ENCODE measurements around the gene WASF2.
A peak's percentile ranks its signal among the peaks of the same experiment; 100 is the strongest.
"Not testable (repeated sequence)": the region's sequence is repeated elsewhere in the genome, so short reads cannot be mapped to it uniquely, and the experiment has no call there.

The WASF2 gene

DNA sequence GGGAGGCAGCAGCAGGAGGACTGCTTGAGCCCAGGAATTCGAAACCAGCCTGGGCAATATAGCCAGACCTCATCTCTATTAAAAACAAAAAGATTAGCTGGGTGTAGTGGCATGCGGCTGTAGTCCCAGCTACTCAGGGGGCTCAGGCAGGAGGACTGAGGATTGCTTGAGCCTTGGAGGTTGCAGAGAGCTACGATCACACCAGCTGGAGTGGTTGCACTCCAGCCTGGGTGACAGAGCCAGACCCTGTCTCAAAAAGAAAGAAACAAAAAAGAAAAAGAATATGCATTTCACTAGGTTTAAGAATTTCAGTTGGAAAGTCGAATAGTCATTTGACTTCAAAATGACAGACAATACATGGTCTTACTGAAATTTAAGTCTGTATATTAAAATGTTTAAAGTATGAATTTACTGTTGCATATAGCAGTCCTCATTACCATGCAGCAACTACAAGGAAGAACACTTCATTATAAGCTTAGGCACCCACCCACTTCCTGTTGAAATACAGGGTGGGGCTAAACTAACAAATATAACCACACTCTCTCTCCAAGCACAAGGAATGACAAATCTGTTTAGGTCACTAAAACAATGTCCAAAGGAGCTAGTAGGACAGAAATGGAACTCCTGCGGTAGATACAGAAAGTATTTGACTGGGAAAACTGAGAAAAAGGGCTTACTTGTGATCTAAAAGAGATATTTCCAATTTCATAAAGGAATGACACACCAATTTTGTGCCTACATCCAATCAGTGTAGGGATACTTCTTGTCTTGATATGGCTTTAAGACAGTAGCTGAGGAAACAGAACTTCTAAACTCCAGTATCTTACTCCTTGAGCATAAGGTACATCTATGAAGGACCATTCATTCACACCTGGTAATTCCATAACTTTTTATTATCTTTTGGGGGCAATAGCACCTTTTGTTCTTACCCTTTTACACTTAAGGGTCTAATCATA lies 53.5 kb downstream of the WASF2 start:
- peak; percentile 8 for DNase-seq
- in situ Hi-C loops (cut with HindIII; ENCODE audit: low pct_ligation_motif_present, low pct_unique_long_range_greater_than_20kb, low sequenced_read_pairs): no loop called here

DNA sequence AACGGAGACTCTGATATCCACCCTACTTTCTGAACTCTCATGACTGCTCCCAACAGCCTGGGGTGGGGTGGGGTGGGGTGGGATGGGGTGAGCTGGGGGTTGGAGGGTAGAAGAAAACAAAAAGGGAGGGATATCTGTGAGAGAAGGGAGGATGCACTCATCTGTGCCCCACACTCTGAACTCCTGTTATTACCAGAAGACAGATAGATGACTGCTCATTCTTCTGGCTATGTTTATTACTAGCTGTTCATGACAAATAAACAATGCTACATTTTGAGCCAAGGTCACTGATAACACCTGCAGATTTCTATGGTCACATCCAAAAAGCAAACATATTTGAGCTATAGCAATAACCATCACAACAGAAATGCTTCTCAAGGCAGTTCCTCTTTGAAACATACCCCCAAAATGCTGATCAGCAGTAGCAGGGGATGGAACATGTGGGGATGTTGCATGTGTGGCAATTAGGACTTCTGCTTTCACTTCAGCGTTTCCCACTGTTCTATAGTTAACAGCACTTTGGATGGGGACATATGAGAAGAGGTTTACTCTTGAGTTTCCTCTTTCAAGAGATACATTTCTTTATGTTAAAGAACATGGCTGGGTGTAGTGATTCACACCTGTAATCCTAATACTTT lies 54.3 kb downstream of the WASF2 start:
- in situ Hi-C loops (cut with HindIII; ENCODE audit: low pct_ligation_motif_present, low pct_unique_long_range_greater_than_20kb, low sequenced_read_pairs): no loop called here
- DNase-seq: no peak

GRCh38 chr1:27433706-27434105 lies 56.3 kb downstream of the WASF2 start:
- in situ Hi-C loops (cut with HindIII; ENCODE audit: low pct_ligation_motif_present, low pct_unique_long_range_greater_than_20kb, low sequenced_read_pairs): no loop called here
- DNase-seq: no peak

DNA sequence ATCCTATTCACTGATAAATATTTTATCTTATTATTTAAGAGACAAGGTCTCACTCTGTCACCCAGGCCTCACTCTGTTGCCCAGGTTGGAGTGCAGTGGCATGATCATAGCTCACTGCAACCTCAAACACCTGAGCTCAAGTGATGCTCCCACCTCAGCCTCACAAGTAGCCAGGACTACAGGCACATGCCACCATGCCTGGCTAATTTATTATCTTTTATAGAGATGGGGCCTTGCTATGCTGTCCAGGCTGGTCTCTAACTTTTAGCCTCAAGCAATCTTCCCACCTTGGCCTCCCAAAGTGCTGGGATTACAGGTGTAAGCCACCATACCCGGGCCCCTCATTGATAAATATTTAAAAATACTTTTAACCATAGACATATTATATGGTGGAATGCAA lies 57.2 kb downstream of the WASF2 start:
- in situ Hi-C loops (cut with HindIII; ENCODE audit: low pct_ligation_motif_present, low pct_unique_long_range_greater_than_20kb, low sequenced_read_pairs); DNase-seq: not testable (repeated sequence)

GRCh38 chr1:27431601-27431940 lies 58.4 kb downstream of the WASF2 start:
- in situ Hi-C loops (cut with HindIII; ENCODE audit: low pct_ligation_motif_present, low pct_unique_long_range_greater_than_20kb, low sequenced_read_pairs): no loop called here
- no peak for DNase-seq

DNA sequence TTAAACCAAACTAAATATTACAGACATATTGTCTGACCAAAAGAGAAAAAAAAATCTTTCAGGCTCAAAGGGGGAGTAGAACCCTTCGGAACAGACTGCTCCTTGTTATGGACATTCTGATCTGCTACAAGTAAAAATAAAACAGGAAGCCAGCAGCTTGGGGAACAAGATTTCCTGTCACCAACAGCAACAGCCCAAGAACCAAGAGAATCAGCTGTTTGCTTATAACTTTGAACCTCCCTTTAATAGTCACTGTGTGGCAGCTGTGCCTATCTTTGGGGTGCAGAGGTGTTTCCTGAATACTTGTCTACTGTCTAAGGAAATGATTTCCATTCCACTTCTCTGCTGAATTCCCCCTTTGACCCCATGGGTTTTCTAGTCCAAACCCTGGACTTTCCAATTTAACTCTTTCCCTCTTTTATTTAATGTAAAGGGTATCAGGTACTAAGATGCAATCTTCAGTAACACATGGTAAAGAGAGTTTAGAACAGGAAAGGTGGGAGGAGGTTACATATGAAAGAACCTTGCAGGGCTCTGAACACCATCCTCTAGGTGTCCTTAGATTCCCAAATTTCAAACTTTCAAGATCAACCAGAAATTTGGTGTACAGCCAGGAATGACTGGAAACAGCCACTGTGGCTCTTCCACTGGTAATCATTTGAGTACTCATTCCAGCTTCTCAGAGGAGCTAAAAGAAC lies 58.9 kb downstream of the WASF2 start:
- in situ Hi-C loops (cut with HindIII; ENCODE audit: low pct_ligation_motif_present, low pct_unique_long_range_greater_than_20kb, low sequenced_read_pairs): no loop called here
- DNase-seq: no peak

- in situ Hi-C loops (cut with HindIII; ENCODE audit: low pct_ligation_motif_present, low pct_unique_long_range_greater_than_20kb, low sequenced_read_pairs): no loop called here
- DNase-seq: no peak
Observed at GRCh38 chr1:27429029-27429425, 60.9 kb downstream of the WASF2 start.

DNA sequence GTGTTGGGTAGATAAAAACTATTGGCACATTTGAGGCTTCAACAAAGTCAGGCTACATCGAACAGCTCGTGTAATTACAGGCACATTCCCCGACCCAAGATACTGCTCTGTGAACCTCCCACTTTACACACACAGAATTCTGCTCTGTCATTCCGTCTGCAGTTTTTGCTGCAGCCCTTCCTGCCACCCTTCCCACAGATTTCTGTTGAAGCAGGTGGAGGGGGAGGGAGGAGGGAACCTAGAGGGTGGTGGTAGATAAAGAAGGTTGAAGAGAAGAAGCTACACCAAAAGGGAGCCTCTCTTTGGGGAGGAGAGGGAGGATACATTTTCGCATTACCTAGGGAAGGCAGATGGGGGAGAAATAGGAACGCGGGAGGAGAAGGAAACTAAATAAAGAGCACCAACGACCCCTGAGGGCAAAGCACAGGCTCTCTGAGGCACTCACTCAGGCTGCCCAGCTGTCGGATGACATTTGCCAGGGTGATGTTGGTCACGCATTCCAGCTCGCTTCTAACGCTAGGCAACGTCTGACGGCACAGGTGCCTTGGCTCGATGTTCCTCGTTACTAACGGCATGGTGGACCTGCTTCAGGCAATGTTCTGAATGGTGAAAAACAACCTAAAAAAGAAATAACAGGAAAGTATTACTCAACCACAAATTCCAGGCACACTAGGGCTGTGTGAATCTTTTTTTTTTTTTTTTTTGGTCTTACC lies 61.5 kb downstream of the WASF2 start:
- DNase-seq: no peak
- in situ Hi-C loops (cut with HindIII; ENCODE audit: low pct_ligation_motif_present, low pct_unique_long_range_greater_than_20kb, low sequenced_read_pairs): no loop called here

DNA sequence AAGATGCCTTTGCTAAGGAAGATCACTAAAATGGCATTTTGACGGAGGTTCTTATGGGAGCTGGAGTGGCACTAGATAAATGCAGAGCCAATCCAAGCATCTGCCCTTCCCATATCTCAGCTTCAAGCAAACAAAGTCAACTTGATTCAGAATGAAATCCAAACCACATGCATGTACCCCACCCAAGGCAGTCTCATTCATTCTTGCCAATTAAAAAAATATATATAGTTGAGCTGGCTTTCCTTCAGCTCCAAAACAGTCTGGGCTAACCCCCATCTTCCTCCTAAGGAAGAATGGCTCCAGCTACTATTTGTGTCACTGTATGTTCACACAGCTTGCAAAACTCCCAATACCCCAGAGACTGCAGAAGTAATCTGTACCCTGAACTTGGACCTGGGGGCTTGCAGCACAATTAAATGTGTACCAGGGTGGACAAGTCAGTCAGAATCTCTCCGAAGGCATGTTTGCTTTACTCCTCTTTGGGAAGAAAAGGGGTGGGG lies 62.1 kb downstream of the WASF2 start:
- in situ Hi-C loops (cut with HindIII; ENCODE audit: low pct_ligation_motif_present, low pct_unique_long_range_greater_than_20kb, low sequenced_read_pairs): no loop called here
- no peak for DNase-seq

DNA sequence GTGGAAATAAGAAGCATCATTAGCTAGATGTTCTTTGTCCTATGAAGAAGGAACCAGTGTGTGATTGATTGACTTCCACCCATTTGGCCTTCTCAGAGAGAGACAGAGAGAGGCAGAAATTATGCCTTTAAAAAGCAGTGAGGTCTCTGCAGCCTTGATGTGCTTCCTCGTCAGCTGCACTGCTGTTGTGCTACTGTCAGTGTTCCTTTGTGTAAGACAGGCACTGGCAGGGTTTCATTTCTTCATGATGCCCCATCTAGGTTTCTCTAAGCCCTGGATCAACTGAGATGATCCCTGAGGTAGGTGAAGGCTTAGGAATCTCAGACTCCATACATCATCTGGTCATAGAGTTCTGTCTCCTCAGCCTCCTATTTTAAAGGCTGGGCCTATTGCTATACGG lies 62.6 kb downstream of the WASF2 start:
- in situ Hi-C loops (cut with HindIII; ENCODE audit: low pct_ligation_motif_present, low pct_unique_long_range_greater_than_20kb, low sequenced_read_pairs): no loop called here
- DNase-seq: no peak

DNA sequence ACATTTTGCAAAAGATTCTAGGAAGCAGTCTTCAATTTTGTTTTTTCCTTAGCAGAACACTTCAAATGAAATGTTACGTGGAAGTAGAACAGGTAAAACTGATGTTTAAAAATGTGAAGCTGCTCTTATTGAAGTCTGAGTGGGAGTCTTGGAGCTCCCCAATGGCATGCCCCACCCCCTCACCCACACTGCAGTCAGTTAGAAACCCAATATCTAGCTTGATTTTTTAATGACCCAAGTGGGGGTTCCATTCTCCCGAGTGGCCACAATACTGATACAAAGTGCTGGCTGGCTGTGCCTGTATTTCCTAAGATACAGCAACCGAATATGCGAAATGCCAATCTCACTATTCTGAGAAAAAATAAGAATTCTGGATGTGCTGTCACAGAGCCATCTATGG lies 66.3 kb downstream of the WASF2 start:
- no peak for DNase-seq
- in situ Hi-C loops (cut with HindIII; ENCODE audit: low pct_ligation_motif_present, low pct_unique_long_range_greater_than_20kb, low sequenced_read_pairs): no loop called here

DNA sequence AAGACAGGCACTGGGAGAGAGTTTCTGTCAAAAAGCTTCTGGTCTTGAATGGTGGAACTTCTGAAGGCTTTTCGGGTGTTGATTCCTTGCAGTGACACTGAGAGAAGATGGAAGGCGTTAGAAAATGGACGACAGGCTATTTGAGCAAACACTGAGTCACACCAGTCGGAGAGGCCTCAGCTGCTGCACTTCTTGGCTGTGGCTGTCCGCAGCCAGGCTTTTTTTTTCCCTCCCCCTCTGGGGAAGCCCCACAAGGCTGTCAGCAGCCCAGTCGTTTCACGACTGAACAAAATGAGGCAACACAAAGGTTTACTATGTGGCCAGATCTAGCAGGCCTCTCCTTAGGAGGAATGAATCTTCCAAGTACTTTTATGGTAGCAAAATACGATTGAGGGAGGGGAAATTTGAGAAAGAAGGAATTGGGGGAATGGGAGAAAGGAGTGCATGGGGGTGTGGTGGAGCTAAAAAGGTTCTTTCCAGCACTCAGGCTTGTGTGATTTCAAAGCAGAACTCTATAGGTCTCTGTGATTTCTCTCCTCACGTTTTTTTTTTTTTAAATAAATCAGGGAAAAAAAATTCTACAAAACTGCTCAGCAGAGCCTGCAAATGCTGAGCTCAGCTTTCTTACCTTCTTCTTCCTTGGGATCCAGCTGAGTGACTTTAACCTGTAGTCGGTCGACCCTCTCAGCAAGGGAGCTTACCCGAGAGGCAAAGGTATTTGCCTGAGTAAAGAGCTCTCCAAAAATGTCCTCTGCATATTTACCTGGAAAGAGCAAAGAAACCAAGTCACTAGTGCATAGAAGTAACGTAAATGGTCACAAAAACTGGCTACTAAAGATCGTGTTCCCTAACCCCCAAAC lies 71.4 kb downstream of the WASF2 start:
- DNase-seq: peak; percentile 72
- in situ Hi-C loops (cut with HindIII; ENCODE audit: low pct_ligation_motif_present, low pct_unique_long_range_greater_than_20kb, low sequenced_read_pairs): no loop called here

DNA sequence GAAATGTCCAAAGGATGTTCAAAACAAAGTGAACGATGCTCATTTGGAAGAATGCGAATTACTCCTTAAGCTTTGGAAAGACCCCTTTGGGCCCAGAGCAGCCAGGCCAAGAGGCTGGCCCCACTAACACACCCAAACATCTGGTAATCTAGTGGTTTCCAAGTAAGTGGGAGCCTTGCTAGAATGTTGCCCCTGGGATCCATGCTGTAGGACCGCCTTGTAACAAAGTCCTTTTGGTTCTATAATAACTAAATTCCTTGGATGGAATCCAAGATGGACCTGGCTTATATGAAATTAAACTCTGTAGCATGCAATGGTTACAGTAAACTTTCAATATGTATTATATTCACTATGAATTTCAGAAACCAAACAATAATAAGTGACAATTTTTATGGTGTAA lies 72.3 kb downstream of the WASF2 start:
- in situ Hi-C loops (cut with HindIII; ENCODE audit: low pct_ligation_motif_present, low pct_unique_long_range_greater_than_20kb, low sequenced_read_pairs): no loop called here
- DNase-seq: no peak

DNA sequence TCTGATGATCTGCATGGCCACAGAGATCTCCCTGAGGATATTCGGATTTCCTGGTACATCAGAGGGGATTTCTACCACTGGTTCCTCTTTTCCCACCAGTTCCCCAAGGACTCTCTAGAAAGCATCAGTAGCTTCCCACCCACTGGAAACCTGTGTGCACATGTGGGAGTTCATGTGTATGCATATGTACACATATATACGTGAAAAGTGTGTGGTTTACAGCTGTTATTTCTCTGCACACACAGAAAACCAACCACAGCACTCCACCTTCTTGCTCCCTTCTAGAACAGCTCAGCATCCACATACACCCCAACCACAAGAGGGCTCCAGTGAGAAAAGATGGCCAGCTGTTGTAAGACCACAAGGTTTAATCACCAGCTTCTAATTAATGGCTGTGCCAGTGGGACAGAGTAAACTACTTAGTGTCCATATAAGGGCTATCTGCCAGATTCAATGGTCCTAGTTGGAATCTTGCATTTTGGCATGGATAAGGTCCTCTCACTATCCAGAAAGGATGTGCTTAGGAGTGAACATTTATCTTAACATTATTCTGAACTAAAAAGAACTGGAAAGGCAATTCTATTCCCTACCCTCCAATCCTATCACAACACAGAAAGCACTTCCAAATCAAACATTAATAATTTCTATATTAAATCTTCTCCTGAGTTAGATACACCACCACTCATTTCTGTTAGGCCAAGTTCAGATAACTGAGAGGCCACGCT lies 73.4 kb downstream of the WASF2 start:
- in situ Hi-C loops (cut with HindIII; ENCODE audit: low pct_ligation_motif_present, low pct_unique_long_range_greater_than_20kb, low sequenced_read_pairs): no loop called here
- peak; percentile 45 for DNase-seq

DNA sequence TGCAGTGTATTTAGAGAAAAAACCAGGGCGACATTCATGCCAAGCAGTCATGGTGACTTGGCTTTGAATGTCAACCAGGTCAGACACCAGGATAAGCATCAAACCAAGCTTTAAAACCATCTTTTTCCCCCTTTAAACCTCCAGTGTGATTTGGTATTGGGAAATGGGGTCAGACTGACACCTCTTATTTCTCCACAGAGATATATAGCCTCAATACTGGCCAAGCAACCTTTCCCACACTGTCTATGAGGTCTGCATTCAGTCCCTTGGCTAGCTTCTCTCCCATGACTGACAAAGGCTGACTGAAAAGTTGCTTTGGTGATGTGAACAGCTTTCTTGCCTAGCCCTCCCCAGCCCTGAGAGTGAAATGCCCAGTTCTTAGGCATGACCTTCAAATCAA lies 75.9 kb downstream of the WASF2 start:
- in situ Hi-C loops (cut with HindIII; ENCODE audit: low pct_ligation_motif_present, low pct_unique_long_range_greater_than_20kb, low sequenced_read_pairs): no loop called here
- no peak for DNase-seq

DNA sequence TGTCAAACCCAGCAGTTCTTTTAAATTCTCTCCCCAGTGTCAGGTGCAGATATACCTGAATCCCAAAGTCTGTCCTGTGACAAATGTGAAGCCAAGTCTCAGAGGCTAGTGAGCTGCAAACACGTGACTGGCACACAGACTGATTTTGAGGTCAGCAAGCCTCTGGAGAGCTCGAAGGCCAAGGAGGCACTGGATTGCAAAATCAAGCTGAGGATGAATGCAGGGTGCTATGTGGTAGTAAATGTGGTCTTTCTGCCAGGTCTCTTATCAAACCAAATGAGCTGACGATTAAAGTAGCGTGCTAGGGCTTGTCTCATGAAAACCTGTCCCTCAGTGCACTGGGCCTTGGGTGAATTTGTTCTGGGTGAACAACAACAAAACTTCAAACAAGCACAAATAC lies 77.0 kb downstream of the WASF2 start:
- no peak for DNase-seq

DNA sequence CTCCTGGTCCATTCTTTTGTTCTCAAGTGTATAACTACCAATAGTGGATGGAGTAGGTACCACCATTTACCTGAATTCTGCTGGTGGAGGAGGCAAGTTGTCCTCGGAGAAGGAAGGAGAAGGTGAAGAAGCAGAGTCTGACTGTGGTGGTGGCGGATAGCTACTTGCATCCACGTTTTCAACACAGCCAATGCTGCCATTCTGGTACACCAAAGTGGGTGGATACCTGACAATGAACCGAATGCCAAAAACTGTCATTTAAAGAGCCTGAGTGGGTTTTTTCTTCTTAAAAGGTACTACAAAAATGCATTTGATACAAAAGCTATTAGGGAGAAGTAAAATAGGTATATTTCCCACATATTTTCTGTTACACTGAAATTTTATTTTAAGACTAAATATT lies 77.5 kb downstream of the WASF2 start:
- no peak for DNase-seq
- in situ Hi-C loops (cut with HindIII; ENCODE audit: low pct_ligation_motif_present, low pct_unique_long_range_greater_than_20kb, low sequenced_read_pairs): no loop called here

More for the DNA sequence above, 77.0 kb downstream of the WASF2 start:
- in situ Hi-C loops (cut with HindIII; ENCODE audit: low pct_ligation_motif_present, low pct_unique_long_range_greater_than_20kb, low sequenced_read_pairs): no loop called here
